HCT116 (cell line): Measurements from ENCODE around the gene POC1B.

Source experiments
- EZH2phosphoT487 ChIP-seq: fragments of 200-600 bp; IDR thresholded peaks from 2 replicates; pipeline ENCODE4 v1.6.1; 2018; ENCODE audit warnings: antibody characterized with exemption, borderline replicate concordance
- FOSL1 ChIP-seq: IDR thresholded peaks from 2 replicates; pipeline ENCODE4 v1.6.1; 2012; ENCODE audit warnings: low read depth
- POLR2A ChIP-seq: IDR thresholded peaks from 2 replicates; pipeline ENCODE4 v1.7.0; 2011; ENCODE audit warnings: borderline replicate concordance; ENCODE audit not compliant: insufficient read depth, insufficient read length; ENCODE audit errors: extremely low read depth
- RAD21 ChIP-seq: IDR thresholded peaks from 2 replicates; pipeline ENCODE4 v1.6.1; 2012; ENCODE audit warnings: low read depth, mild to moderate bottlenecking
- ZNF274 ChIP-seq: fragments of 200-500 bp; sonication (Bioruptor generic); IDR thresholded peaks from 2 replicates; pipeline ENCODE4 v1.6.1; 2014; ENCODE audit warnings: mild to moderate bottlenecking, low read depth, low read length, inconsistent platforms
- TF ChIP-seq, protein P1 (sequence below), 3 experiments: fragments of 200-600 bp in 1 of 3; sonication (generic) in 1 of 3; IDR thresholded peaks in 2 of 3; conservative IDR thresholded peaks in 1 of 3; 2 replicates each; pipeline ENCODE4 v1.5.1; 2012 to 2017; ENCODE audit warnings: low read depth in 2 of 3, low read length in 2 of 3, antibody characterized with exemption in 1 of 3, borderline replicate concordance in 1 of 3, control low read depth in 1 of 3, mild to moderate bottlenecking in 1 of 3, mixed read lengths in 1 of 3, mixed run types in 1 of 3, moderate library complexity in 1 of 3; ENCODE audit not compliant: insufficient read depth in 1 of 3
- TF ChIP-seq, protein P2 (sequence below): IDR thresholded peaks from 2 replicates; pipeline ENCODE4 v1.6.1; 2012
- TF ChIP-seq, protein P3 (sequence below): IDR thresholded peaks from 2 replicates; pipeline ENCODE4 v1.6.1; 2012
- TF ChIP-seq, protein P4 (sequence below): IDR thresholded peaks from 2 replicates; pipeline ENCODE4 v1.6.1; 2012; ENCODE audit warnings: low read depth

DNA sequence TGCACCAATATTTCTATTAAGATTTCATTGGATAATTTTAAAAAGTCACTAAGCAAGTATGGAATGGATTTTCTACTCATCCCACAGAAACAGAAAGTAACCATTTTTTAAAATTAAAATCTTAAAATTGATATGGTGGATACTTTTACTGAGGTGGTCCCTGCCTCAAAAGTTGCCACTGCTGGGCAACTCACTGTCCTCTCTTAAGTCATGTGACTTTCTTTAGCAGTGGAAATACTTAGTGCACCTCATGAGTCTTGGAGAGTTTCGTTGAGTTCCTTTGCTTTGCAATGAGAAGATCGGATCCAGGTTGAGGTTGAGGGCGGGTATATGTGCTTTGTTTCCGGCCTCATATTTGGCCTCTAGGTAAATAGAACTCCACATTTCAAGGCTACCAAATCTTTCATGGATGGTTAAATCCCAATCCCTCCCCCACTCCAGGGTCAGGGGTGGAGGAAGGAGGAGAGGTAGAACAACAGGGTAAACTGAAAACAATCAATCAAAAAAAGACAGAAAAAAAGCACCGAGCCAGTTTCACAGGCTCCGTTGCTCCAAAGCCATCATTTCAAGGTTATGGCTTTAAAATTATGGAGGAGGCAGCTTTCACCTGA, 134.0 kb downstream of the POC1B start:
- TF ChIP-seq POLR2A, result no peak
- TF ChIP-seq, protein P1, sequence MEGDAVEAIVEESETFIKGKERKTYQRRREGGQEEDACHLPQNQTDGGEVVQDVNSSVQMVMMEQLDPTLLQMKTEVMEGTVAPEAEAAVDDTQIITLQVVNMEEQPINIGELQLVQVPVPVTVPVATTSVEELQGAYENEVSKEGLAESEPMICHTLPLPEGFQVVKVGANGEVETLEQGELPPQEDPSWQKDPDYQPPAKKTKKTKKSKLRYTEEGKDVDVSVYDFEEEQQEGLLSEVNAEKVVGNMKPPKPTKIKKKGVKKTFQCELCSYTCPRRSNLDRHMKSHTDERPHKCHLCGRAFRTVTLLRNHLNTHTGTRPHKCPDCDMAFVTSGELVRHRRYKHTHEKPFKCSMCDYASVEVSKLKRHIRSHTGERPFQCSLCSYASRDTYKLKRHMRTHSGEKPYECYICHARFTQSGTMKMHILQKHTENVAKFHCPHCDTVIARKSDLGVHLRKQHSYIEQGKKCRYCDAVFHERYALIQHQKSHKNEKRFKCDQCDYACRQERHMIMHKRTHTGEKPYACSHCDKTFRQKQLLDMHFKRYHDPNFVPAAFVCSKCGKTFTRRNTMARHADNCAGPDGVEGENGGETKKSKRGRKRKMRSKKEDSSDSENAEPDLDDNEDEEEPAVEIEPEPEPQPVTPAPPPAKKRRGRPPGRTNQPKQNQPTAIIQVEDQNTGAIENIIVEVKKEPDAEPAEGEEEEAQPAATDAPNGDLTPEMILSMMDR (IDR thresholded peaks at IDR 0.05 in 2 of 3, conservative IDR thresholded peaks at IDR 0.05 in 1 of 3; ENCODE audit: borderline replicate concordance in 1 of 3, insufficient read depth in 1 of 3, low read depth in 2 of 3, low read length in 2 of 3), result no peak
- no peak for TF ChIP-seq EZH2phosphoT487
- TF ChIP-seq ZNF274, result no peak
- TF ChIP-seq, protein P2, sequence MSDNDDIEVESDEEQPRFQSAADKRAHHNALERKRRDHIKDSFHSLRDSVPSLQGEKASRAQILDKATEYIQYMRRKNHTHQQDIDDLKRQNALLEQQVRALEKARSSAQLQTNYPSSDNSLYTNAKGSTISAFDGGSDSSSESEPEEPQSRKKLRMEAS, result no peak
- TF ChIP-seq RAD21, result no peak
- TF ChIP-seq, protein P3, sequence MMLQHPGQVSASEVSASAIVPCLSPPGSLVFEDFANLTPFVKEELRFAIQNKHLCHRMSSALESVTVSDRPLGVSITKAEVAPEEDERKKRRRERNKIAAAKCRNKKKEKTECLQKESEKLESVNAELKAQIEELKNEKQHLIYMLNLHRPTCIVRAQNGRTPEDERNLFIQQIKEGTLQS, result no peak
- TF ChIP-seq FOSL1, result no peak
- TF ChIP-seq, protein P4, sequence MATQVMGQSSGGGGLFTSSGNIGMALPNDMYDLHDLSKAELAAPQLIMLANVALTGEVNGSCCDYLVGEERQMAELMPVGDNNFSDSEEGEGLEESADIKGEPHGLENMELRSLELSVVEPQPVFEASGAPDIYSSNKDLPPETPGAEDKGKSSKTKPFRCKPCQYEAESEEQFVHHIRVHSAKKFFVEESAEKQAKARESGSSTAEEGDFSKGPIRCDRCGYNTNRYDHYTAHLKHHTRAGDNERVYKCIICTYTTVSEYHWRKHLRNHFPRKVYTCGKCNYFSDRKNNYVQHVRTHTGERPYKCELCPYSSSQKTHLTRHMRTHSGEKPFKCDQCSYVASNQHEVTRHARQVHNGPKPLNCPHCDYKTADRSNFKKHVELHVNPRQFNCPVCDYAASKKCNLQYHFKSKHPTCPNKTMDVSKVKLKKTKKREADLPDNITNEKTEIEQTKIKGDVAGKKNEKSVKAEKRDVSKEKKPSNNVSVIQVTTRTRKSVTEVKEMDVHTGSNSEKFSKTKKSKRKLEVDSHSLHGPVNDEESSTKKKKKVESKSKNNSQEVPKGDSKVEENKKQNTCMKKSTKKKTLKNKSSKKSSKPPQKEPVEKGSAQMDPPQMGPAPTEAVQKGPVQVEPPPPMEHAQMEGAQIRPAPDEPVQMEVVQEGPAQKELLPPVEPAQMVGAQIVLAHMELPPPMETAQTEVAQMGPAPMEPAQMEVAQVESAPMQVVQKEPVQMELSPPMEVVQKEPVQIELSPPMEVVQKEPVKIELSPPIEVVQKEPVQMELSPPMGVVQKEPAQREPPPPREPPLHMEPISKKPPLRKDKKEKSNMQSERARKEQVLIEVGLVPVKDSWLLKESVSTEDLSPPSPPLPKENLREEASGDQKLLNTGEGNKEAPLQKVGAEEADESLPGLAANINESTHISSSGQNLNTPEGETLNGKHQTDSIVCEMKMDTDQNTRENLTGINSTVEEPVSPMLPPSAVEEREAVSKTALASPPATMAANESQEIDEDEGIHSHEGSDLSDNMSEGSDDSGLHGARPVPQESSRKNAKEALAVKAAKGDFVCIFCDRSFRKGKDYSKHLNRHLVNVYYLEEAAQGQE, result no peak
